GM12878 (cell line): ENCODE results near the gene MCM8. TPM values are rescaled to one million over a fixed set of nuclear protein-coding genes. Genes with fewer than 3 reads are reported as not detected.

Experiments used
- ATAC-seq: fragments of 200-7000 bp; cut with Tn5 transposase; 3 replicates; pipeline ENCODE4 v1.9.1; 2020; ENCODE audit warnings: mild to moderate bottlenecking, moderate library complexity
- BruUV-seq: library from RNA; stranded (reverse); fragments of 400-500 nt; replicated peaks from 2 replicates; lab custom pipeline; 2021; lab: Mats Ljungman, UMichigan
- CTCF ChIA-PET: fragments of 300-600 bp; sonication (Branson Sonifier 250); formaldehyde crosslinking; extraction: SDS; loops from one replicate; lab custom pipeline; 2021; ENCODE audit warnings: inconsistent platforms; lab: Yijun Ruan, JAX
- POLR2A ChIA-PET: fragments of 350-600 bp; formaldehyde crosslinking; extraction: SDS; loops from one replicate; lab custom pipeline; 2021; ENCODE audit warnings: inconsistent platforms; lab: Charles Lee
- RAD21 ChIA-PET: fragments of 300-600 bp; sonication (Branson Sonifier 250); formaldehyde crosslinking; loops from one replicate; lab custom pipeline; 2023; ENCODE audit warnings: antibody characterized with exemption; ENCODE audit not compliant: unreplicated experiment; lab: Charles Lee
- SMC1A ChIA-PET: fragments of 300-600 bp; sonication (Branson Sonifier 250); formaldehyde crosslinking; loops from one replicate; lab custom pipeline; 2023; ENCODE audit not compliant: unreplicated experiment, uncharacterized antibody; lab: Charles Lee
- DNase-seq: peaks from one replicate; pipeline ENCODE4 v3.0.0-alpha.2; 2011; ENCODE audit warnings: low read depth, low spot score
- FAIRE-seq: peaks from 3 replicates; lab custom pipeline; 2011; peaks lifted over from hg19 to GRCh38; lab: Jason Lieb, UNC
- H2AFZ ChIP-seq: 2 replicates; pipeline ENCODE4 v1.6.0; 2011; ENCODE audit warnings: low read depth, low read length, control low read depth; ENCODE audit not compliant: control insufficient read depth
- H3K27ac ChIP-seq: 2 replicates; pipeline ENCODE4 v1.5.1; 2011; ENCODE audit warnings: control low read depth; ENCODE audit not compliant: control insufficient read depth, insufficient read depth
- H3K27me3 ChIP-seq, 2 experiments: replicated peaks in 1 of 2; 2 replicates each; pipeline versions ENCODE4 v1.6.0 to v1.6.1; 2011; ENCODE audit warnings: low read length in 1 of 2; ENCODE audit not compliant: control insufficient read depth in 2 of 2, insufficient read depth in 2 of 2
- H3K36me3 ChIP-seq, 2 experiments: 2 replicates each; pipeline ENCODE4 v1.5.1; 2011; ENCODE audit warnings: low read length in 1 of 2; ENCODE audit not compliant: control insufficient read depth in 2 of 2, insufficient read depth in 2 of 2
- H3K4me1 ChIP-seq: 2 replicates; pipeline ENCODE4 v1.6.1; 2011; ENCODE audit warnings: mild to moderate bottlenecking, low read length, moderate library complexity, mixed read lengths; ENCODE audit not compliant: control insufficient read depth, insufficient read depth
- H3K4me2 ChIP-seq: 2 replicates; pipeline ENCODE4 v1.6.0; 2011; ENCODE audit warnings: control low read depth; ENCODE audit not compliant: control insufficient read depth, insufficient read depth
- H3K4me3 ChIP-seq: fragments of 200-600 bp; sonication (generic); 2 replicates; pipeline ENCODE4 v1.5.1; 2016
- H3K79me2 ChIP-seq: 2 replicates; pipeline ENCODE4 v1.6.0; 2011; ENCODE audit warnings: low read length; ENCODE audit not compliant: control insufficient read depth, insufficient read depth
- H3K9ac ChIP-seq: 2 replicates; pipeline ENCODE4 v1.8.0; 2011; ENCODE audit warnings: low read length, control low read depth, mixed read lengths; ENCODE audit not compliant: control insufficient read depth, insufficient read depth
- H3K9me3 ChIP-seq: replicated peaks from 3 replicates; pipeline ENCODE4 v1.5.1; 2011; ENCODE audit warnings: mild to moderate bottlenecking, low read length; ENCODE audit not compliant: control insufficient read depth, insufficient read depth
- H4K20me1 ChIP-seq: 2 replicates; pipeline ENCODE4 v1.6.0; 2011; ENCODE audit not compliant: control insufficient read depth, insufficient read depth
- CUX1 ChIP-seq: IDR thresholded peaks from 2 replicates; pipeline ENCODE4 v1.6.1; 2012; ENCODE audit warnings: improper control_type of control experiment, low read depth, low read length; ENCODE audit not compliant: insufficient replicate concordance
- HDAC2 ChIP-seq: fragments of 200-600 bp; sonication (generic); IDR thresholded peaks from 2 replicates; pipeline ENCODE4 v1.6.1; 2017
- IKZF1 ChIP-seq: fragments of 450-650 bp; conservative IDR thresholded peaks from 2 replicates; pipeline ENCODE4 v1.6.1; 2017; ENCODE audit warnings: antibody characterized with exemption, mild to moderate bottlenecking
- PKNOX1 ChIP-seq: fragments of 450-650 bp; IDR thresholded peaks from 2 replicates; pipeline ENCODE4 v1.6.1; 2016; ENCODE audit warnings: mild to moderate bottlenecking
- RB1 ChIP-seq: fragments of 450-650 bp; formaldehyde crosslinking; IDR thresholded peaks from 2 replicates; pipeline ENCODE4 v1.6.1; 2017; ENCODE audit warnings: mild to moderate bottlenecking, borderline replicate concordance
- ZNF622 ChIP-seq: fragments of 450-650 bp; IDR thresholded peaks from 2 replicates; pipeline ENCODE4 v1.6.1; 2017; ENCODE audit warnings: mild to moderate bottlenecking, inconsistent platforms
- WGBS: methylation state at CpG from one replicate; pipeline ENCODE4 v1.1.6; 2016; ENCODE audit warnings: low lambda C conversion rate; ENCODE audit not compliant: insufficient replicate concordance, insufficient coverage; ENCODE audit errors: missing lambda C conversion rate; 5-methylcytosine and 5-hydroxymethylcytosine counted together
- in situ Hi-C: fragments of 300-500 bp; cut with MboI; formaldehyde crosslinking; loops from 9 replicates; pipeline ENCODE4 v1.14.3; 2018; ENCODE audit warnings: mixed read lengths
- intact Hi-C: fragments of 100-400 bp; cut with micrococcal nuclease; formaldehyde crosslinking; loops from one replicate; pipeline ENCODE4 v1.14.2; 2022; ENCODE audit not compliant: unreplicated experiment
- polyA plus RNA-seq, 11 experiments: library from polyadenylated mRNA; depleted of rRNA in 4 of 11; unstranded in 6 of 11; stranded (reverse) in 5 of 11; fragments of >200 nt; fragmentation: Nextera tagmentation in 4 of 11; fragmentation: Illumina TruSeq in 1 of 11; extraction: Ambion mirVana in 4 of 11; extraction: Trizol in 1 of 11; gene quantifications; 1 replicate in 1 of 11; 2 replicates in 10 of 11; pipeline versions ENCODE4 v1.2.1 to v1.2.3, GENCODE V29; 2011 to 2016; ENCODE audit warnings: inconsistent platforms in 2 of 11, missing spikeins in 2 of 11, low read depth in 1 of 11
- total RNA-seq, 4 experiments: library from RNA; depleted of rRNA in 3 of 4; stranded (reverse); fragments of >200 nt in 3 of 4; fragmentation: Illumina TruSeq in 1 of 4; extraction: Trizol in 1 of 4; gene quantifications; 2 replicates each; pipeline versions ENCODE4 v1.2.1 to v1.2.3, GENCODE V29; 2013 to 2021

Gene MCM8
- total and polyA plus RNA-seq, 10 of the 15 experiments (the other 5 are each of a cell fraction or from before 2014, with no cell fraction given) = 3.2 to 28.2 (median 16.0) TPM

- Histone ChIP-seq H3K4me3 (no peak overlapping the region), H3K27ac (no peak overlapping the region), H3K4me1 (no peaks in the 10 kb centered on the region), H3K79me2 (no peaks in the 10 kb centered on the region), H3K27me3 (peaks cover 0 to 3% of the 10 kb centered on the region in 2 experiments; a peak in 1 of 4 replicates), H4K20me1 (no peaks in the 10 kb centered on the region), H2AFZ (no peak overlapping the region), H3K9ac (no peak overlapping the region), H3K4me2 (no peak overlapping the region), H3K9me3 (no peaks in the 10 kb centered on the region), H3K36me3 (no peaks in the 10 kb centered on the region)
- intact Hi-C loops (no loop called here), in situ Hi-C loops (no loop called here)
- ChIA-PET SMC1A (interaction anchor here (0.5 to 1.5 kb wide), 2 partner anchors 9 to 399 kb away, joined by 4 read pairs; no protein-coding TSS in a partner anchor), CTCF (interaction anchor here (0.6 to 1.6 kb wide), 6 partner anchors 14 to 398 kb away, joined by 3 to 5 read pairs (median 3); no protein-coding TSS in a partner anchor), RAD21 (no interaction called here), POLR2A (no interaction called here)
- BruUV-seq = no TSS peak
- 56% methylated on average over 11 of the region's 11 CpGs for WGBS
- ATAC-seq (no peak), DNase-seq (no peak), FAIRE-seq (no peak)
- TF ChIP-seq PKNOX1 (no peak), CUX1 (no peak), RB1 (no peak), IKZF1 (no peak), ZNF622 (no peak), HDAC2 (no peak)
Measured at GRCh38 chr20:5927749-5928462, 22.5 kb upstream of the MCM8 start.
